ENCODE measurements around the gene VANGL1. TPM values are rescaled to one million over a fixed set of nuclear protein-coding genes. Genes with fewer than 3 reads are reported as not detected.

The VANGL1 gene
- total RNA-seq, 4 donors from 2014 or later, result 14.3 to 20.4 (median 17.3) TPM

DNA sequence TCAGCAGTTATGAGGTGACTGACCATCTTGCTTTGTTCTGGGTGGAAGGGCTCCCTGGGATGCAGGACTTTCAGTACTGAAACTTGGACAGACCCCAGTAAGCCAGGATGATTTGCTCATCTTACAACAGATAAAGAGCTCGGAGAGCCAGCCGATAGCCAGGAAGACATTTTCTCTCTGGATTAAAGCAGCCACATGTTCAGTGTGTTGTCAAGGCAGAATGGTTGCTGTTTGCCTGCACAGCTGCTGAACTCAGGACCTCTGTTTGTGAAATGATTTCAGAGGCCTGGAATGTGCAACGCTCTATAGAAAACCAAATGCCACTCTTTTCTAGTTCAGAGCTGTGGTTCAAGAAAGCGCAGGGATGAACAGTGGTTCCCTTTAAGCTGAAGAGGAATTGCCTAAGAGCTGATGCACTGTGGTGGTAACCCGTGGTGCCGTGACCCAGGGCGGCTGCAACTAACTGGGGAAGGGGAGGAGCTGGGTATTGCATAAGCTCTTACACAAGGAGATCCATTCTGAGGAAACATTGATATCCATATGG is 86.0 kb downstream of the VANGL1 start:
- H3K4me3 ChIP-seq, result peak overlapping the region in 1 of 4 donors; percentile 2
- peaks cover 0 to 68% (median 36%) of the 10 kb centered on the region in 3 donors for H3K4me1 ChIP-seq
- 46 to 51% methylated on average over 6 to 7 of the region's 7 CpGs for WGBS, 2 donors
- intact Hi-C loops (cut with DNase I), result no loop called here
- no peak for TF ChIP-seq POLR2A (IDR thresholded peaks at IDR 0.05)
- no peak for TF ChIP-seq CTCF (IDR thresholded peaks at IDR 0.05)
- H3K27me3 ChIP-seq, result no peaks in the 10 kb centered on the region
- no peak for DNase-seq
- peak overlapping the region; percentile 13 to 86 (median 63) for H3K27ac ChIP-seq
- H3K36me3 ChIP-seq, result no peaks in the 10 kb centered on the region
- H3K9me3 ChIP-seq, result no peaks in the 10 kb centered on the region

- no peak overlapping the region for H3K4me3 ChIP-seq
- no peaks in the 10 kb centered on the region for H3K36me3 ChIP-seq
- peaks cover 0 to 68% (median 36%) of the 10 kb centered on the region in 3 donors for H3K4me1 ChIP-seq
- WGBS, 2 donors, result 61 to 67% methylated on average over 1 of the region's 1 CpG
- TF ChIP-seq CTCF (IDR thresholded peaks at IDR 0.05), result no peak
- TF ChIP-seq POLR2A (IDR thresholded peaks at IDR 0.05), result no peak
- H3K9me3 ChIP-seq, result no peaks in the 10 kb centered on the region
- no peaks in the 10 kb centered on the region for H3K27me3 ChIP-seq
- DNase-seq, result no peak
- H3K27ac ChIP-seq, result peak overlapping the region in 3 of 4 donors; percentile 58 to 86 (median 68)
- intact Hi-C loops (cut with DNase I), result no loop called here
These were observed 86.6 kb downstream of the VANGL1 start for GRCh38 chr1:115728341-115728740.

DNA sequence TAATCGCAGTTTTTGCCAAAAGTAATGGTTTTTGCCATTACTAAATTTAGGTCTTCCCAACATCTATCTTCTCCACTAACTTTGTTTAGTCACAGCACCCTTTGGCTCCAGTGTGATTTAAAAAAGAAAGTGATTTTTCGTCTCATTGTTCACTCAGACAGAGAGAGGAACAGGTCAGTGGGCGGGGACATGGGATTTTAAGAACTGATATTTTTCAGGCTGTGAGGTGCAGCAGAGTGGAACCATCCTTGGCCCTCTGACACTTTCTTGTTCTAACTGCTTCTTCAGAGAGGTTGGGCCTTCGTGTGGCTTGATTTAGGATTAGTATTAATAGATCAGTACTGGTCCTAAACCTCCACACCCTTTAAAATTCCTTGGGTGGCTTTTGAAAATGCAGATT is 88.0 kb downstream of the VANGL1 start:
- 27 to 40% methylated on average over 4 of the region's 4 CpGs for WGBS, 2 donors
- Histone ChIP-seq H3K36me3 (no peaks in the 10 kb centered on the region), H3K4me1 (peaks cover 0 to 68% (median 36%) of the 10 kb centered on the region in 3 donors), H3K4me3 (no peak overlapping the region), H3K27me3 (no peaks in the 10 kb centered on the region), H3K27ac (peak overlapping the region in 2 of 4 donors; percentile 6 to 18), H3K9me3 (no peaks in the 10 kb centered on the region)
- TF ChIP-seq POLR2A (IDR thresholded peaks at IDR 0.05), result no peak
- no peak for TF ChIP-seq CTCF (IDR thresholded peaks at IDR 0.05)
- intact Hi-C loops (cut with DNase I), result no loop called here
- no peak for DNase-seq

- intact Hi-C loops (cut with DNase I), result no loop called here
- Histone ChIP-seq H3K27me3 (no peaks in the 10 kb centered on the region), H3K4me3 (no peak overlapping the region), H3K9me3 (no peaks in the 10 kb centered on the region), H3K36me3 (no peaks in the 10 kb centered on the region), H3K27ac (no peak overlapping the region), H3K4me1 (peaks cover 0 to 42% (median 21%) of the 10 kb centered on the region in 3 donors)
- 53 to 72% methylated on average over 4 of the region's 4 CpGs for WGBS, 2 donors
- DNase-seq, result no peak
- TF ChIP-seq POLR2A (IDR thresholded peaks at IDR 0.05), result no peak
- TF ChIP-seq CTCF (IDR thresholded peaks at IDR 0.05), result no peak
These were observed 90.5 kb downstream of the VANGL1 start for GRCh38 chr1:115732316-115732715.

DNA sequence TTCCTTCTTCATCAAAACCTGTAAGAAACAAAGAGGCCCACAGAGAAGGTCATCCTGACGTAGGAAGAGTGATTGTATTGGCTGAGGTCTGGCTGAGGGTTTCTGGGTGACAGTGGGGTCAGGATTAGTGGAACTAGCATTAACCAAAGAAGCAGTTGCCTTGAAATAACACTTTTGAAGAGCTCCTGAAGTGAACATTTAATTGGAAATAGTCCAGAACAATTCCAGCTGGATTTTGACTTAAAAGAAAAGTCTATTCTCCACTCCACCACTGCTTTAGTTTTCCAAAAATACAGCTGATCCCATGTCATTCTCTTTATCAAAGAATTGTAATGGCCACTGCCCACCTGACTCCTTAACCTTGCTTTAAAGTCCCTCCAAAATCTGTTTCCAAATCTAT is 99.0 kb downstream of the VANGL1 start:
- TF ChIP-seq CTCF (IDR thresholded peaks at IDR 0.05) (no peak), POLR2A (IDR thresholded peaks at IDR 0.05) (no peak)

More for the DNA sequence above, 99.0 kb downstream of the VANGL1 start:
- H3K4me1 ChIP-seq, result no peaks in the 10 kb centered on the region
- no peak overlapping the region for H3K4me3 ChIP-seq
- DNase-seq, result no peak
- H3K27me3 ChIP-seq, result no peaks in the 10 kb centered on the region
- H3K9me3 ChIP-seq, result no peaks in the 10 kb centered on the region
- 50 to 83% methylated on average over 1 of the region's 1 CpG for WGBS, 2 donors
- no peak overlapping the region for H3K27ac ChIP-seq
- H3K36me3 ChIP-seq, result no peaks in the 10 kb centered on the region
- intact Hi-C loops (cut with DNase I), result no loop called here

Data from esophagus squamous epithelium (tissue), 5 donors.